Endodermal cell (in vitro differentiated cells): ENCODE data around the gene AP1B1. TPM values are rescaled to one million over a fixed set of nuclear protein-coding genes. Genes with fewer than 3 reads are reported as not detected.

Experiments
- DNase-seq: peaks from one replicate; pipeline ENCODE4 v3.0.0-alpha.2; 2017
- H3K27ac ChIP-seq: 2 replicates; pipeline ENCODE4 v1.5.1; 2013; ENCODE audit warnings: mild to moderate bottlenecking, low read depth, low read length, moderate library complexity
- H3K27me3 ChIP-seq: 2 replicates; pipeline ENCODE4 v1.6.1; 2013; ENCODE audit warnings: mild to moderate bottlenecking, low read length, moderate library complexity; ENCODE audit not compliant: insufficient read depth, control insufficient read depth, poor library complexity, severe bottlenecking
- H3K36me3 ChIP-seq: 2 replicates; pipeline ENCODE4 v1.7.0; 2013; ENCODE audit warnings: mild to moderate bottlenecking, low read length, moderate library complexity; ENCODE audit not compliant: control insufficient read depth, insufficient read depth
- H3K4me1 ChIP-seq: one replicate; pipeline ENCODE4 v1.7.0; 2013; ENCODE audit warnings: low read length; ENCODE audit not compliant: control insufficient read depth, insufficient read depth
- H3K4me3 ChIP-seq: 2 replicates; pipeline ENCODE4 v1.5.1; 2013; ENCODE audit warnings: mild to moderate bottlenecking, low read length, moderate library complexity
- H3K9ac ChIP-seq: 2 replicates; pipeline ENCODE4 v1.6.1; 2013; ENCODE audit warnings: mild to moderate bottlenecking, low read length, moderate library complexity; ENCODE audit not compliant: poor library complexity, severe bottlenecking; ENCODE audit errors: extremely low read depth
- H3K9me3 ChIP-seq: 2 replicates; pipeline ENCODE4 v1.6.1; 2013; ENCODE audit warnings: mild to moderate bottlenecking, low read length, moderate library complexity; ENCODE audit not compliant: control insufficient read depth
- H3K27ac Mint-ChIP-seq: 2 replicates; pipeline ENCODE4 v1.8.0; 2020; ENCODE audit warnings: mixed read lengths
- H3K27me3 Mint-ChIP-seq: 2 replicates; pipeline ENCODE4 v1.8.0; 2021; ENCODE audit warnings: mild to moderate bottlenecking, mixed read lengths; ENCODE audit not compliant: insufficient read depth
- H3K36me3 Mint-ChIP-seq: 2 replicates; pipeline ENCODE4 v1.8.0; 2020; ENCODE audit warnings: low read depth, mixed read lengths
- H3K4me1 Mint-ChIP-seq: 2 replicates; pipeline ENCODE4 v1.8.0; 2020; ENCODE audit warnings: mixed read lengths
- H3K4me3 Mint-ChIP-seq: 2 replicates; pipeline ENCODE4 v1.8.0; 2020; ENCODE audit warnings: mild to moderate bottlenecking, moderate library complexity, mixed read lengths
- H3K9me3 Mint-ChIP-seq: 2 replicates; pipeline ENCODE4 v1.8.0; 2020; ENCODE audit warnings: mild to moderate bottlenecking, mixed read lengths
- CTCF ChIP-seq: fragments of 200-600 bp; sonication (generic); conservative IDR thresholded peaks from 2 replicates; pipeline ENCODE4 v1.5.0; 2021; ENCODE audit warnings: antibody characterized with exemption, mild to moderate bottlenecking
- WGBS, 2 experiments: methylation state at CpG; one replicate each; pipeline versions ENCODE4 v1.1.5 to v1.1.7; 2013; ENCODE audit warnings: missing lambda C conversion rate in 2 of 2, mixed read lengths in 1 of 2; ENCODE audit not compliant: insufficient coverage in 1 of 2, insufficient read length in 1 of 2; 5-methylcytosine and 5-hydroxymethylcytosine counted together
- total RNA-seq, 2 donors: library from RNA; stranded (reverse); fragmentation: NEBNext Ultra II Directional in 1 of 2; extraction: Animal tissue kit (Norgen Biotek cat#: 25700) in 1 of 2; gene quantifications; 2 replicates in 1 of 2; 3 replicates in 1 of 2; pipeline ENCODE4 v1.2.1, GENCODE V29; 2021

Gene AP1B1
- total RNA-seq, 2 donors from 2014 or later, result 64.9 to 76.6 TPM

GRCh38 chr22:29394931-29395581 is 6.7 kb upstream of the AP1B1 start:
- Histone ChIP-seq H3K36me3 (no peaks in the 10 kb centered on the region), H3K9ac (no peak overlapping the region), H3K9me3 (no peaks in the 10 kb centered on the region), H3K27ac (no peak overlapping the region), H3K4me3 (no peak overlapping the region), H3K4me1 (no peaks in the 10 kb centered on the region), H3K27me3 (no peaks in the 10 kb centered on the region)
- WGBS, 2 experiments, result 10 to 21% methylated on average over 9 to 10 of the region's 10 CpGs
- peaks cover 6% of the 10 kb centered on the region for H3K27me3 Mint-ChIP-seq
- H3K9me3 Mint-ChIP-seq, result no peaks in the 10 kb centered on the region
- H3K27ac Mint-ChIP-seq, result no peak overlapping the region
- DNase-seq, result peak; percentile 89
- no peaks in the 10 kb centered on the region for H3K36me3 Mint-ChIP-seq
- TF ChIP-seq CTCF, result peak; percentile 93
- H3K4me1 Mint-ChIP-seq, result no peaks in the 10 kb centered on the region
- no peak overlapping the region for H3K4me3 Mint-ChIP-seq

GRCh38 chr22:29393019-29393608 is 4.7 kb upstream of the AP1B1 start:
- H3K9me3 Mint-ChIP-seq, result no peaks in the 10 kb centered on the region
- no peaks in the 10 kb centered on the region for H3K36me3 Mint-ChIP-seq
- TF ChIP-seq CTCF, result no peak
- no peak overlapping the region for H3K4me3 ChIP-seq
- H3K9ac ChIP-seq, result no peak overlapping the region
- no peaks in the 10 kb centered on the region for H3K27me3 ChIP-seq
- no peak overlapping the region for H3K27ac Mint-ChIP-seq
- WGBS, 2 experiments, result 69% methylated on average over 2 of the region's 2 CpGs; no CpG with 5 or more reads in 1 of the 2 experiments
- no peaks in the 10 kb centered on the region for H3K36me3 ChIP-seq
- H3K4me3 Mint-ChIP-seq, result no peak overlapping the region
- no peaks in the 10 kb centered on the region for H3K4me1 ChIP-seq
- no peaks in the 10 kb centered on the region for H3K9me3 ChIP-seq
- DNase-seq, result peak; percentile 29
- peaks cover 2% of the 10 kb centered on the region for H3K4me1 Mint-ChIP-seq
- peaks cover 6% of the 10 kb centered on the region for H3K27me3 Mint-ChIP-seq
- H3K27ac ChIP-seq, result no peak overlapping the region

GRCh38 chr22:29391546-29391945 is 3.2 kb upstream of the AP1B1 start:
- no peak overlapping the region for H3K4me3 Mint-ChIP-seq
- no peaks in the 10 kb centered on the region for H3K36me3 ChIP-seq
- WGBS, 2 experiments, result 93 to 94% methylated on average over 6 to 8 of the region's 8 CpGs
- no peak for TF ChIP-seq CTCF
- no peaks in the 10 kb centered on the region for H3K36me3 Mint-ChIP-seq
- no peaks in the 10 kb centered on the region for H3K27me3 ChIP-seq
- H3K4me1 ChIP-seq, result no peaks in the 10 kb centered on the region
- peaks cover 3% of the 10 kb centered on the region for H3K27me3 Mint-ChIP-seq
- H3K9me3 ChIP-seq, result no peaks in the 10 kb centered on the region
- peaks cover 8% of the 10 kb centered on the region for H3K4me1 Mint-ChIP-seq
- no peak overlapping the region for H3K27ac Mint-ChIP-seq
- peak; percentile 44 for DNase-seq
- no peak overlapping the region for H3K4me3 ChIP-seq
- no peak overlapping the region for H3K9ac ChIP-seq
- no peak overlapping the region for H3K27ac ChIP-seq
- H3K9me3 Mint-ChIP-seq, result no peaks in the 10 kb centered on the region
